HG03196 (cell line): ENCODE data around the gene PDZRN3.

Source experiments
- ATAC-seq: cut with Tn5 transposase; IDR thresholded peaks from one replicate; pipeline ENCODE4 v1.9.1; 2021; ENCODE audit not compliant: unreplicated experiment

PDZRN3 gene

GRCh38 chr3:73399666-73400253, 225.0 kb downstream of the PDZRN3 start:
- no peak for ATAC-seq

- ATAC-seq, result no peak
Measured at GRCh38 chr3:73399106-73399505, 225.6 kb downstream of the PDZRN3 start.

GRCh38 chr3:73398084-73398483, 226.7 kb downstream of the PDZRN3 start:
- ATAC-seq, result no peak

GRCh38 chr3:73394240-73394639, 230.5 kb downstream of the PDZRN3 start:
- ATAC-seq, result no peak

DNA sequence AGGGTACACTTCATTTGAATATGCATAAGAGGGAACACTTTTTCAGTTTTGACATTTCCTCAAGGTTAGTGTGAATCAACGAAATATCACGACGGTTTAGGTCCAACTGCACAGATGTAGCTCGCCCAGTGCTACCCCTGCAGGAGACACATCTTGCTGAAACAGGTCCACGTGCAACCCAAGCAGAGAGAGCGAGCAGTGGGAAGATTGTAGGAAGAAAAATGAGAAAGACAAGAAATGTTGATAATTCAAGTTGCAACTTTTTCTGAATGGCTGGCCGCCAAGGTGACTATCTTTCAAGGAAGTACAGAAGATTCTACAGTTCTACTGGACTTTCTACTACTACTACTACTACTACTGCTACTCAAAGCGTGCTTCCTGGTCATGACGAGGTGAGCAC, 231.7 kb downstream of the PDZRN3 start:
- no peak for ATAC-seq

DNA sequence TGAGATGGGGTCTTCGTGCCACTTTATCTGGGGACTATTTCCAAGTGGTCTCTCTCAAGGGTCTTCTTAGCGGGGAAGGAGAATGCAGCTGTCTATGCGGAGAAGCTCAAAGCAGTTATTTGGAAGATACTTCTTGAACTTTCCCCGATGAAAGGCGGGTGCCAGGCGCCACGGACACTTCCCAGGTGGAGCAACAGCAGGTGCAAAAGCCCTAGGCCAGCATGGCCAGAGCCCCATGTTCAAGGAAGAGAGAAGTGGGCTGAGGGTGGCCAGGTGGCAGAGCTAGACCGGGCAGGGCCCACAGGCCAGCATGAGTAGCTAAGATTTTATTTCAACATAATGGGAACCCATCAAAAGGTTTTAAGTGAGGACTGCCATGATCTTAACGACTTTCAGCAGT, 232.8 kb downstream of the PDZRN3 start:
- no peak for ATAC-seq

DNA sequence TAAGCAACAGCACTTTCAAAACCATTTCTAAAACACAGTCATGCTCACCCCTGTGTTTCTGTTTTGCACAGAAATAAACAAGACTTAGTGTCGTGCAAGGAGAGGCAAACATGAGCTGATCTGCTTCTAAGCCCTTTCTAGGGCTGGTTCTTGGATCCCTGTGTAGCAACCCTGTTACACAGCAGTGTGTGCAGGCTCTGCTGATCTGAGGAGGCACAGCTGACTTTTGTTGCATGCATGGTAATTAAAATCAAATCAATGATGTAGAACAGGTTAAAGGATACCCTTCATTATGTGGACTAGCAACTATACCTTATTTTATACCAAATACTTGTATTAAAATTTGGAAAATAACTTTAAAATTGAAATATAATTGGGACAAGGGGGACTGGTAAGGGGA, 234.8 kb downstream of the PDZRN3 start:
- ATAC-seq, result no peak

DNA sequence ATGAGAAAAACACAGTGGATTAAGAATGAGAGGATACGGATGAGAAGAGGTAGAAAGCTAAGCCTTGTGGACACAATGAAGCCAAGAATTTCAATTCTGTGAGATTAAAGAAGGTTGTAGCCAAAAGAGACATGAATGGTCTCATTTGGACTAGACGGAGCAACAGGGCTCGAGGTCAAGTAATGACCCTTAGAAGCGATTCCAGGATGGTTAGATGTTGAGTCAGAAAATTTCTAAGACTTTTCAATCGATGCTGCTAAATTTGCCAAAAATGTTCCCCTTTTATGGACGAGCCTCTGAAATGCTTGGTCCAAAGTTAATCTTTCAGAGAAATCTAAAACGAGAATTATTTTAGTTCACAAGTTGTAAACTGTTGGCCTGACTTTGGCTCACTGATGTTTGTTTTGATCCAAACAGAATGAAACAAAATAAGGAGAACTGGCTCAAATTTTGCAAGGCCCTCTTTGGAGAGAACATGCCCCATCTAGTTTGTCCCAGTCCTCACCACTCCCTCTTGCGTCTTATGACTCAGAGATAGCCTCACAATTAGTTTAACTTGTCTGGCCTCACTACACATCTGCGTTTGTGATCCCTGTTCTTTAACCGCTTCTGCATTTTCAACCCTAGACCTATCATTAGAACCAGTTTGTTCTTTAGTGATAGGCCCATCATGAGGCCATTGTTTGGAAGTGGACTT, 235.5 kb downstream of the PDZRN3 start:
- no peak for ATAC-seq

DNA sequence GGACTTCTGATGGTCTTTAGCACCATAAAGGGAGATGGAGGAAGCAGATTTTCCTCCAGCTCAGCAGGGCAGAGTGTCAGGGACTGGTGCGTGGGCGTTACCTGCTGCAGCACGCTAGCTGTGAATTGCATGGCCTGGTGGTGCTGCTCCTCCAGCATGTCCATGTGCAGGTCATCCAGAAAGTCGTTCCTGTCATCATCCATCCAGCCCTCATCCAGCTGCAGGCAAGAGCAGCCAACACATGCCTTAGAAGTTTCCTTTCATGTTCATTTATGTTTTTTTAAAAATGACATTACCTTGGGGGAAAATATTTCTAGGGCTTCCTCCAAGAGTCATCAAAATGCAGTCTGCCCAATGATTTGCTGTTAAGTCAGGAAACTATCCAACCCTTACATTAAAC, 239.2 kb downstream of the PDZRN3 start:
- no peak for ATAC-seq

DNA sequence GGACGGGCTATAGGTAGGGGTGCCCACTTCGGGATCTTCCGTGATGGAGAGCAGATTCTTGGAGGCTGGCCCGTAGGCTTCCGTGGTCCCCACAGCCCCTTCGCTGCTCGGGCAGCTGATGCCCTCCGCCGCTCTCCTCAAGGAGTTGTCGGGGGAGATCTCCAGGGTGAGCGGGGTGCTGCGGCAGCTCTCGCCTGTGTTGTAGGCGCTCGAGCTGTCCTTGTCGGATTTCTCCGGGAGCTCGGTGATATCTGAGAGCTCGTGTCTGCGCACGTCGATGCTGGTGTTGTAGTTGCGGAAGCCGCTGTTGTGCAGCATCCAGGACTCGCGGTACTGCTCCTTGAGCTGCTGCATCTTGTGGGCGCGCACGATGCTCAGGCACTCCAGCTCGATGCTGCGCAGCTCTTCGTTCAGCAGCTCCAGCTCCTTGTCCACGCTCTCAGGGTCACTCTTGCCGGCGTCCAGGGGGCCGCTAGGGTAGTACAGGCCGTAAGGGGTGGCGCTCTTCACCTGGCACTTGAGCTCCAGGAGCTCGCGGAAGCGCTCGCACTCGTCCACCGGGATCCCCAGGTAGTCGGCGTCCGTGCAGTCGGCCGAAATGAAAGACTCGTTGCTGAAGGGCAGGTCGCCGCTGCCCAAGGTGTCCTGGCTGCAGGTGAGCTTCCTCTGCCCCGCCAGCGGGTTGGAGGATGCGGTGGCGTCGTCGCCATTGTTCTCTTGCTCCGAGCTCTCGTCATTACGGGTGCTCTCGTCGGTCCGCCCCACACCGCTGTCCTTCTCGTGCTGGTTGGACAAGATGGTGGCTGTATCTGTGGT, 240.4 kb downstream of the PDZRN3 start:
- ATAC-seq, result no peak

GRCh38 chr3:73383470-73384049, 241.2 kb downstream of the PDZRN3 start:
- ATAC-seq, result no peak

GRCh38 chr3:73381551-73381950, 243.2 kb downstream of the PDZRN3 start:
- no peak for ATAC-seq

DNA sequence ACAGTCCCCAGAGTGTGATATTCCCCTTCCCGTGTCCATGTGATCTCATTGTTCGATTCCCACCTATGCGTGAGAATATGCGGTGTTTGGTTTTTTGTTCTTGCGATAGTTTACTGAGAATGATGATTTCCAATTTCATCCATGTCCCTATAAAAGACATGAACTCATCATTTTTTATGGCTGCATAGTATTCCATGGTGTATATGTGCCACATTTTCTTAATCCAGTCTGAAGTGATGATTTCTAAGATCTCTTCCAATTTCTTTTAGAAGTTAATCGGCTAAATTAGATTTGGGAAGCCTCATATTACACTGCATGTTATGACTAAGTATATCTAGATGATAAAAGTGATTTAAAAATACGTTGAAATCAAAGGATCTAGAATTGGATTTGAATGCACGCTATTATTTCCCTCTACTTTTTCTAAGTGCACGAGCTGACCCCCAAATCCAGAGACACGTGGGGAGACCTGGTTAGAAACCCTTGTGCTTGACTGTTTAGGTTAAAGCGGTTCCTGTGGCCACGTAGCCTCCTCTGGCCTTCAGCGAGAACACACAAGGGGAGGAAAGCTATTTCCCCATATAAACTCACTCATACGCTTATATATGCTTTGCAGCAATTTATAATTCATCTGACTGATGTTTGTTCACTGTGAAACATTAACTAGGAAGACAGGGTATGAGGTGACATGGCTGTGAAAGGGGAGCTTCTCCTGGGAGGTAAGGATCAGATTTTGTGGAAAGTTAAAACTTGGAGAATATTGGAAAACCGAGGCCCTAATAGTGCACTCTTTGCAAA, 243.8 kb downstream of the PDZRN3 start:
- no peak for ATAC-seq

GRCh38 chr3:73379465-73379864, 245.3 kb downstream of the PDZRN3 start:
- no peak for ATAC-seq

- no peak for ATAC-seq
Measured at GRCh38 chr3:73378207-73378606, 246.5 kb downstream of the PDZRN3 start.

DNA sequence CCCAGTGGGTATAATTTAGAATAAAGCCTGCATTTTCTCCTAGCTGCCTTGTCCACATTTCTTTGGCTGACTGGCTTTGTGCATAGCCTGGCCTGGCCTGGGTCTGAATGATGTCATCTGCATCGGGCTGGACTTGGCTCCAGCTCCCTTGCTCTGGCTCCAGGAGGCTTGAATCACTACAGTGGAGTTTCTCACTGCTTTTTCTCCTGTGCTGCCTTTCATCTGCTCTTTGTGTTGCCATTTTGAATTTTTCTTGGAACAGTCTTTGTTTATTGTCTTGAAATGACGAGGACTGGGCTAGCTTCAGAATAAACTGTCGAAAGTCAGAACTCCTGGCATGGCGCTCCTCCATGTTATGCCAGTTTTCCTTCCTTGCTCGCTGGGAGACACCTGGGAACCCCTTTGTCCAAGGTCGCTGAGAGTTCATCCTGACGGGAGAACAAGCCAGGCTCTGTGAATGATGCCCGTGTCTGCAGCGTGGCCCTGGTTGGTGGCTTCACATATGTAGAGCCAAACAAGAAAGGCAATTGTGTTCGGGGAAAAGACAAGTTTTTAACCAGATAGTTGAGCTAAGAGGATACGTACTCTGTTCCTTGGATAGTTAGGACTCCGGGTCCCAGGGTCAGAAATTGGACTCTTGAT, 258.9 kb downstream of the PDZRN3 start:
- ATAC-seq, result no peak

GRCh38 chr3:73364517-73364916, 260.2 kb downstream of the PDZRN3 start:
- no peak for ATAC-seq

DNA sequence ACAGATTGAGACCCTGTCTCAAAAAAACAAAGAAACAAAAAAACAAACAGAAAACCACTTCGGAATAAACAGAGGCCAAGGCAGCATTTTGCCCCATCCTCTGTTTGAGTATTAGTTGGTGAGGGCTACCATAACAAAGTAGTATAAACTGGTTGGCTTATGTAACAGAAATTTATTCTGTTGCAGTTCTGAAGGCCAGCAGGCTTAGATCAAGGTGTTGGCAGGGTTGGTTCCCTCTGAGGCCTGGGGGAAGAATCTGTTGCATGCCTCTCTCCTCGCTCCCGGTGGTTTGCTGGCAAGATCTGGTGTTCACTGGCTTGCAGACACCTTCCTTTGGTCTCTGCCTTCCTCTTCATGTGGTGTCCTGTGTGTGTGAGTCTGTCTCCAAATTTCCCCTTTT, 261.6 kb downstream of the PDZRN3 start:
- no peak for ATAC-seq

DNA sequence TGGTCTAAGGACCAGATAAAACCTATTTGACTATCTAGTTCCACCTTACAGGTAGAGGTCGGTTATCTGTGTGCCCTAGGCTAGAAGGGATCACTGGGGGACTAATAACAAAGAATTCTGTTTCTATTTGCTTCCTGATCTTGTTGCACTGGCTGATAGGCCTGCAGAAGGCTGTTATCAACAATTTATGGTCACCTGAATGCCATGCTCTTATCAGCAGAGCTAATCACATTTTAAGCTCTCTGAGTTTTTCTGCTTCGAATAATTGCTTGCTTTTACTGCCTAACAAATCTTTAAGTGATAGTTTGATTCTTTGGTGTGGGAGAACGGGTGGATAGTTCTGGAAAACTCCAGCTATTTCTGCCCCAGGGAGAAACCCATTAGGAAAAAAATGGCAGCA, 263.1 kb downstream of the PDZRN3 start:
- no peak for ATAC-seq

DNA sequence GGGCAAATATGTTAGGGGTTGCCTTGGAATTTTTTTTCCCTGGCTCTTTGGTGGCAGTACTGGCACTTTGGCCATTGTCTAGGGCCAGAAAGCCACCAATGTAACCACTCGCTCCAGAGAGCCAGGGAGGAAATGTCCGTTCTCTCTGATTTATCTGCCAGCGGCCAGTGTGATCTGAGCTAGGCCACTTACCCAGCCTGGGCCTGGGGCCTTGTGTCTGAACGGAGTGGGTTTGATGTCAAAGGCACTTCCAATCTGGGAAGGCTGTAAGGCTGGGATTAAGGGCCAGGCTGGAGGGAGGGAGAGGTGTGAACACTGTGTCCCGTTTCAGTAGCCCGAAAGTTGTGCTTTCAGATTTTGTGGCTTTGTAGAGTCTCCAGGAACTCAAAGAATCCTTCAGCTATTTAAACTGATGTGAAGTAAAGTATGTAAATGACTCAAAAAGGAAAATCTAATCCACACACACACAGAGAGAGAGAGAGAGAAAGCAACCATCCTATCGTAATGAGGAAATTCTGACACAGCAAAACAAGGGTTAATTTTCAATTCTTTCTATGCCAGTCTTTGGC, 271.0 kb downstream of the PDZRN3 start:
- no peak for ATAC-seq
